Measurements from ENCODE around the gene SCN3B.

GRCh38 chr11:123650901-123651300 lies 3.5 kb downstream of the SCN3B start:
- TF ChIP-seq NFE2 (CRISPR knock-in tag; IDR thresholded peaks at IDR 0.05), result no peak
- TF ChIP-seq ZFP36 (IDR thresholded peaks at IDR 0.05; ENCODE audit: borderline replicate concordance, low read depth, low read length, partially characterized antibody), result no peak
